Dendritic cell treated with granulocyte-macrophage colony-stimulating factor and Interleukin-4, amounts not matched to agents 40 ng/mL and 50 ng/mL, for 4 days (primary cell): ENCODE data around the gene TJP1.
"Not testable (repeated sequence)": the region's sequence is repeated elsewhere in the genome, so short reads cannot be mapped to it uniquely, and the experiment has no call there.

Source experiments
- H3K27ac Mint-ChIP-seq: one replicate; pipeline ENCODE4 v1.8.0; 2022; ENCODE audit warnings: mild to moderate bottlenecking, mixed read lengths
- H3K27me3 Mint-ChIP-seq: one replicate; pipeline ENCODE4 v1.8.0; 2022; ENCODE audit warnings: mild to moderate bottlenecking, mixed read lengths
- H3K36me3 Mint-ChIP-seq: one replicate; pipeline ENCODE4 v1.8.0; 2022; ENCODE audit warnings: low read depth, mixed read lengths
- H3K4me1 Mint-ChIP-seq: one replicate; pipeline ENCODE4 v1.8.0; 2022; ENCODE audit warnings: low read depth, mixed read lengths
- H3K4me3 Mint-ChIP-seq: one replicate; pipeline ENCODE4 v1.8.0; 2022; ENCODE audit warnings: mild to moderate bottlenecking, moderate library complexity, mixed read lengths
- H3K9me3 Mint-ChIP-seq: one replicate; pipeline ENCODE4 v1.8.0; 2022; ENCODE audit warnings: mixed read lengths
- intact Hi-C: fragments of 100-400 bp; cut with micrococcal nuclease; formaldehyde crosslinking; loops from one replicate; pipeline ENCODE4 v1.15.0; 2022

TJP1 gene

GRCh38 chr15:29668120-29668602 lies 154.1 kb downstream of the TJP1 start:
- H3K27ac Mint-ChIP-seq, result no peak overlapping the region
- H3K27me3 Mint-ChIP-seq, result peaks cover 6% of the 10 kb centered on the region
- H3K4me3 Mint-ChIP-seq, result no peak overlapping the region
- H3K36me3 Mint-ChIP-seq, result no peaks in the 10 kb centered on the region
- intact Hi-C loops, result no loop called here
- no peaks in the 10 kb centered on the region for H3K9me3 Mint-ChIP-seq
- no peaks in the 10 kb centered on the region for H3K4me1 Mint-ChIP-seq

- intact Hi-C loops, result no loop called here
- Mint-ChIP-seq H3K36me3 (no peaks in the 10 kb centered on the region), H3K4me1 (no peaks in the 10 kb centered on the region), H3K27ac (no peak overlapping the region), H3K4me3 (no peak overlapping the region), H3K9me3 (no peaks in the 10 kb centered on the region), H3K27me3 (no peaks in the 10 kb centered on the region)
These were observed 156.0 kb downstream of the TJP1 start for GRCh38 chr15:29666241-29666640.

- H3K36me3 Mint-ChIP-seq, result no peaks in the 10 kb centered on the region
- H3K27me3 Mint-ChIP-seq, result no peaks in the 10 kb centered on the region
- intact Hi-C loops, result no loop called here
- no peak overlapping the region for H3K27ac Mint-ChIP-seq
- no peak overlapping the region for H3K4me3 Mint-ChIP-seq
- H3K4me1 Mint-ChIP-seq, result no peaks in the 10 kb centered on the region
- no peaks in the 10 kb centered on the region for H3K9me3 Mint-ChIP-seq
These were observed 156.7 kb downstream of the TJP1 start for GRCh38 chr15:29665444-29666003.

GRCh38 chr15:29664406-29664805 lies 157.9 kb downstream of the TJP1 start:
- Mint-ChIP-seq H3K36me3 (no peaks in the 10 kb centered on the region), H3K4me3 (no peak overlapping the region), H3K4me1 (no peaks in the 10 kb centered on the region), H3K9me3 (no peaks in the 10 kb centered on the region), H3K27ac (no peak overlapping the region), H3K27me3 (no peaks in the 10 kb centered on the region)
- intact Hi-C loops, result no loop called here

- H3K4me3 Mint-ChIP-seq, H3K36me3 Mint-ChIP-seq, H3K27ac Mint-ChIP-seq: not testable (repeated sequence)
These were observed 164.8 kb downstream of the TJP1 start for GRCh38 chr15:29657476-29657817.

GRCh38 chr15:29656636-29657475 lies 165.4 kb downstream of the TJP1 start:
- intact Hi-C loops, result no loop called here
- H3K4me3 Mint-ChIP-seq, result no peak overlapping the region
- H3K4me1 Mint-ChIP-seq, result no peaks in the 10 kb centered on the region
- no peaks in the 10 kb centered on the region for H3K27me3 Mint-ChIP-seq
- peaks cover 40% of the 10 kb centered on the region for H3K9me3 Mint-ChIP-seq
- no peak overlapping the region for H3K27ac Mint-ChIP-seq
- no peaks in the 10 kb centered on the region for H3K36me3 Mint-ChIP-seq

More at GRCh38 chr15:29657476-29657817, 164.8 kb downstream of the TJP1 start:
- H3K4me1 Mint-ChIP-seq, H3K27me3 Mint-ChIP-seq, intact Hi-C loops: not testable (repeated sequence)
- H3K9me3 Mint-ChIP-seq, result peaks cover 34% of the 10 kb centered on the region

- Mint-ChIP-seq H3K27me3 (no peaks in the 10 kb centered on the region), H3K4me3 (no peak overlapping the region), H3K36me3 (no peaks in the 10 kb centered on the region), H3K4me1 (no peaks in the 10 kb centered on the region), H3K27ac (no peak overlapping the region), H3K9me3 (peaks cover 45% of the 10 kb centered on the region)
- intact Hi-C loops, result no loop called here
These were observed 169.7 kb downstream of the TJP1 start for GRCh38 chr15:29652595-29652994.

- Mint-ChIP-seq H3K9me3 (peaks cover 36% of the 10 kb centered on the region), H3K36me3 (no peaks in the 10 kb centered on the region), H3K27me3 (no peaks in the 10 kb centered on the region), H3K27ac (no peak overlapping the region), H3K4me3 (no peak overlapping the region), H3K4me1 (no peaks in the 10 kb centered on the region)
- intact Hi-C loops, result no loop called here
These were observed 170.6 kb downstream of the TJP1 start for GRCh38 chr15:29651476-29652233.
